HepG2 (cell line): Measurements from ENCODE around the gene NADK2. TPM values are rescaled to one million over a fixed set of nuclear protein-coding genes. Genes with fewer than 3 reads are reported as not detected.

Source experiments
- MZF1 ChIP-seq: sonication (generic); formaldehyde crosslinking; IDR thresholded peaks from 2 replicates; pipeline ENCODE4 v1.8.1; 2023; ENCODE audit warnings: mild to moderate bottlenecking, missing genetic modification reagents, borderline replicate concordance
- POLR2AphosphoS5 ChIP-seq: IDR thresholded peaks from 2 replicates; pipeline ENCODE4 v1.6.1; 2012; ENCODE audit warnings: low read depth, low read length
- SNAPC2 ChIP-seq: sonication (generic); formaldehyde crosslinking; IDR thresholded peaks from 2 replicates; pipeline ENCODE4 v1.8.1; 2022; ENCODE audit warnings: mild to moderate bottlenecking, missing genetic modification reagents
- SOX6 ChIP-seq, 2 experiments: fragments of 450-650 bp in 1 of 2; sonication (generic) in 1 of 2; formaldehyde crosslinking in 1 of 2; IDR thresholded peaks; 2 replicates each; pipeline versions ENCODE4 v1.4.0 to v1.6.1; 2017 to 2020; ENCODE audit warnings: antibody characterized with exemption in 1 of 2, mild to moderate bottlenecking in 1 of 2, missing genetic modification reagents in 1 of 2
- SP140L ChIP-seq: sonication (generic); formaldehyde crosslinking; IDR thresholded peaks from 2 replicates; pipeline ENCODE4 v1.4.0; 2020; ENCODE audit warnings: missing genetic modification reagents, borderline replicate concordance
- TOPORS ChIP-seq: sonication (generic); formaldehyde crosslinking; IDR thresholded peaks from 2 replicates; pipeline ENCODE4 v1.8.0; 2023; ENCODE audit warnings: mild to moderate bottlenecking, missing genetic modification reagents
- ZBTB42 ChIP-seq: sonication (generic); formaldehyde crosslinking; IDR thresholded peaks from 2 replicates; pipeline ENCODE4 v1.5.0; 2020; ENCODE audit warnings: mild to moderate bottlenecking, missing genetic modification reagents
- ZFP91 ChIP-seq: sonication (generic); formaldehyde crosslinking; IDR thresholded peaks from 2 replicates; pipeline ENCODE4 v1.9.0; 2022; ENCODE audit warnings: missing genetic modification reagents, mild to moderate bottlenecking, borderline replicate concordance
- ZNF317 ChIP-seq: sonication (generic); formaldehyde crosslinking; IDR thresholded peaks from 2 replicates; pipeline ENCODE4 v1.5.0; 2020; ENCODE audit warnings: mild to moderate bottlenecking, missing genetic modification reagents
- ZNF761 ChIP-seq: sonication (generic); formaldehyde crosslinking; conservative IDR thresholded peaks from 2 replicates; pipeline ENCODE4 v1.4.0; 2020; ENCODE audit warnings: mild to moderate bottlenecking, missing genetic modification reagents
- polyA plus RNA-seq, 8 experiments: library from polyadenylated mRNA; depleted of rRNA in 3 of 8; stranded (reverse) in 7 of 8; unstranded in 1 of 8; fragments of >200 nt; fragmentation: Illumina TruSeq in 4 of 8; extraction: Trizol in 4 of 8; gene quantifications; 2 replicates each; pipeline versions ENCODE4 v1.2.1 to v1.2.3, GENCODE V29; 2011 to 2016; ENCODE audit warnings: low read depth in 4 of 8, missing spikeins in 1 of 8, mixed read lengths in 1 of 8; ENCODE audit not compliant: insufficient read depth in 1 of 8
- total RNA-seq, 5 experiments: library from RNA; depleted of rRNA; stranded (reverse); fragments of >200 nt; fragmentation: Illumina TruSeq; extraction: Trizol; gene quantifications; 2 replicates each; pipeline ENCODE4 v1.2.3, GENCODE V29; 2016; ENCODE audit warnings: low read depth in 1 of 5
- TF ChIP-seq, protein P1 (sequence below): sonication (generic); formaldehyde crosslinking; IDR thresholded peaks from 2 replicates; pipeline ENCODE4 v1.4.0; 2020; ENCODE audit warnings: mild to moderate bottlenecking, missing genetic modification reagents
- TF ChIP-seq, protein P2 (sequence below): sonication (generic); formaldehyde crosslinking; IDR thresholded peaks from 2 replicates; pipeline ENCODE4 v1.5.1; 2020; ENCODE audit warnings: missing genetic modification reagents, mild to moderate bottlenecking, borderline replicate concordance
- TF ChIP-seq, protein P3 (sequence below): IDR thresholded peaks from 2 replicates; pipeline ENCODE4 v1.6.1; 2016; ENCODE audit warnings: missing genetic modification reagents, missing compliant biosample characterization

The NADK2 gene
- total and polyA plus RNA-seq, 2 of the 13 experiments (the other 11 are each of a cell fraction or from before 2014, with no cell fraction given) = 13.9 to 71.4 TPM

DNA sequence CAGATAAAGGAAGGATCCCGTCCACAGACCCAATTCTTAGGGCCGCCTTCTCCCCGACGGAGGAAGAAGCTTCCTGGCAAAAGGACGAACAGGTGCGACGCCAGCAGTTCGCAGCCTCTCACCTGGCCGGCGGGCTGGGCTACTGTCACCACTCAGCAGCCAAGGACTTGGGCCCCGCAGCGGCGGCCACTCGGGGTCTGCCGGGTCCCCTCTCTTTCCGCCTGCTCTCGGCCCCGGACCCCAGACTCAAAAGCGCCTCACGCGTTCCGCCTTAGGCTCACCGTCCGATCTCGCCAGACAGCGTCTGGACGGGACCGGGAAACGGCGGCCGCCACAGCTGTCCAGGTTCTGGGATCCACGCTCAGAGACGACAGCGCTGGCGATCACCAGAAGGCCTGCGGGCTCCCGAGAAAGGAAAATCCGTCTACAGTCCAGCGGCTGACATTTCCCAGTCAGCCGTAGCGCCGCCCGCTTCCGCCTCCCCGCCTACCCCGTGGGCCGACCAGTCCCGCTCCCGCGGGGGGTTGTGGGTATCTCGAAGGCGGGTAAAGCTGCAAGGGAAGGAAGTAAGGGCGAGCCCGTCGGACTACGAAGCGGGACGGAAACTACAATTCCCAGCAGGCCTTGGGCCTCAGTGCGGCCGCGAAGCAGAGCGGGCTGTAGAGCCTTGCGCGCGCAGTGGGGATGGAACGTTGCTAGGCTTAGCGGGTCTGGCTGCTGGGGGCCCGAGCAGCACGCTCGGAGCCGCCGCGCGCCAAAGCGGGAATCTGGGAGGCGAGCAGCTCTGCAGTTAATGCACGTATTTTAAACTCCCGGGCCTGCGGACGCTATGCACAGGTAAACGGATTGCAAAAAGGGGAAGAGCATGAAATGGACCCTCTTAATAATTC, 90.0 kb downstream of the NADK2 start, which contains the start of the genes LMBRD2 and SKP2 (continued):
- TF ChIP-seq ZFP91 (peak; percentile 82; the same call in 1 of the 2 replicates), POLR2AphosphoS5 (peak; percentile 81), SP140L (peak; percentile 40; the same call in 1 of the 2 replicates), ZNF317 (CRISPR knock-in tag) (peak; percentile 75; the same call in 1 of the 2 replicates), ZBTB42 (CRISPR knock-in tag) (no peak), SOX6 (IDR thresholded peaks at IDR 0.05) (no peak), SOX6 (CRISPR knock-in tag; IDR thresholded peaks at IDR 0.05) (peak; percentile 60), ZNF761 (peak; percentile 31; the same call in 1 of the 2 replicates), TOPORS (CRISPR knock-in tag) (peak; percentile 82; the same call in 1 of the 2 replicates), SNAPC2 (CRISPR knock-in tag) (peak; percentile 11; the same call in 1 of the 2 replicates), MZF1 (no peak)
- TF ChIP-seq, protein P1, sequence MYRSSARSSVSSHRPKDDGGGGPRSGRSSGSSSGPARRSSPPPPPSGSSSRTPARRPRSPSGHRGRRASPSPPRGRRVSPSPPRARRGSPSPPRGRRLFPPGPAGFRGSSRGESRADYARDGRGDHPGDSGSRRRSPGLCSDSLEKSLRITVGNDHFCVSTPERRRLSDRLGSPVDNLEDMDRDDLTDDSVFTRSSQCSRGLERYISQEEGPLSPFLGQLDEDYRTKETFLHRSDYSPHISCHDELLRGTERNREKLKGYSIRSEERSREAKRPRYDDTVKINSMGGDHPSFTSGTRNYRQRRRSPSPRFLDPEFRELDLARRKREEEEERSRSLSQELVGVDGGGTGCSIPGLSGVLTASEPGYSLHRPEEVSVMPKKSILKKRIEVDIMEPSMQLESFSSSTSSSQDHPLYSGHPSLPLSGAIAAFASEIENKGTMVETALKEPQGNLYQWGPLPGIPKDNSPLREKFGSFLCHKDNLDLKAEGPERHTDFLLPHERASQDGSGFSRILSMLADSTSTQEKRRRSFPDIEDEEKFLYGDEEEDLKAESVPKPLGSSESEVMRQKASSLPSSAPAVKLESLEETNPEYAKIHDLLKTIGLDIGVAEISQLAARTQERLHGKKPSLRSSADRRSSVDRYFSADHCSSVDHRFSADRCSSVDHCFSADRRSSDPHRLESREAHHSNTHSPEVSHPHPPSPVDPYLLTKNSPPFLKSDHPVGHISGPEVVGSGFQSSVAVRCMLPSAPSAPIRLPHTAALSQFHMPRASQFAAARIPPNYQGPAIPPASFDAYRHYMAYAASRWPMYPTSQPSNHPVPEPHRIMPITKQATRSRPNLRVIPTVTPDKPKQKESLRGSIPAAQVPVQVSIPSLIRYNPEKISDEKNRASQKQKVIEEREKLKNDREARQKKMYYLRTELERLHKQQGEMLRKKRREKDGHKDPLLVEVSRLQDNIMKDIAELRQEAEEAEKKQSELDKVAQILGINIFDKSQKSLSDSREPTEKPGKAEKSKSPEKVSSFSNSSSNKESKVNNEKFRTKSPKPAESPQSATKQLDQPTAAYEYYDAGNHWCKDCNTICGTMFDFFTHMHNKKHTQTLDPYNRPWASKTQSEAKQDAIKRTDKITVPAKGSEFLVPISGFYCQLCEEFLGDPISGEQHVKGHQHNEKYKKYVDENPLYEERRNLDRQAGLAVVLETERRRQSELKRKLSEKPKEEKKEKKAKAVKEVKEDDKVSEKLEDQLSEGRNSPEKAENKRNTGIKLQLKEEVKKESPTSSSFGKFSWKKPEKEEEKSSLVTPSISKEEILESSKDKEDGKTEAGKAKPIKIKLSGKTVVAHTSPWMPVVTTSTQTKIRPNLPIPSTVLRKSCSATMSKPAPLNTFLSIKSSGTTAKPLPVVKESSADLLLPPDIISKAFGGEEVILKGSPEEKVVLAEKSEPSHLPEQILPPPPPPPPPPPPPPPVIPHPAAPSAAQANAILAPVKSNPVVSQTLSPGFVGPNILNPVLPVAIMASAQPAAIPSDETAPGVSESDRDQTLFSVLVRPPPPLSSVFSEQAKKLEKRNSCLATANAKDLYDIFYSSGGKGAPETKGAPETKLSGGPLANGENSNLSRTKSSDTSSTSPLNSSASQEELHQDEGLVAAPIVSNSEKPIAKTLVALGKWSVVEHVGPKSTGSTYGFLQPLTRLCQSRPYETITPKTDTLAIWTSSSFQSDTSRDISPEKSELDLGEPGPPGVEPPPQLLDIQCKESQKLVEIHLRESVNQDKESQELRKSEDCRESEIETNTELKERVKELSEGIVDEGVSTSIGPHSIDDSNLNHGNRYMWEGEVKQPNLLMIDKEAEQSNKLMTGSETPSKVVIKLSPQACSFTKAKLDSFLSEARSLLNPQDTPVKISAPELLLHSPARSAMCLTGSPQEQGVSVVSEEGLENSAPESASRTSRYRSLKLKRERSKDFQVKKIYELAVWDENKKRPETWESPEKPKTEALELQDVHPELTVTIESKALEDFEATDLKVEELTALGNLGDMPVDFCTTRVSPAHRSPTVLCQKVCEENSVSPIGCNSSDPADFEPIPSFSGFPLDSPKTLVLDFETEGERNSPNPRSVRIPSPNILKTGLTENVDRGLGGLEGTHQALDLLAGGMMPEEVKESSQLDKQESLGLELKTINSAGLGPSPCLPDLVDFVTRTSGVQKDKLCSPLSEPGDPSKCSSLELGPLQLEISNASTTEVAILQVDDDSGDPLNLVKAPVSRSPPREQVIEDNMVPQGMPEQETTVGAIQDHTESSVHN = no peak
- TF ChIP-seq, protein P2, sequence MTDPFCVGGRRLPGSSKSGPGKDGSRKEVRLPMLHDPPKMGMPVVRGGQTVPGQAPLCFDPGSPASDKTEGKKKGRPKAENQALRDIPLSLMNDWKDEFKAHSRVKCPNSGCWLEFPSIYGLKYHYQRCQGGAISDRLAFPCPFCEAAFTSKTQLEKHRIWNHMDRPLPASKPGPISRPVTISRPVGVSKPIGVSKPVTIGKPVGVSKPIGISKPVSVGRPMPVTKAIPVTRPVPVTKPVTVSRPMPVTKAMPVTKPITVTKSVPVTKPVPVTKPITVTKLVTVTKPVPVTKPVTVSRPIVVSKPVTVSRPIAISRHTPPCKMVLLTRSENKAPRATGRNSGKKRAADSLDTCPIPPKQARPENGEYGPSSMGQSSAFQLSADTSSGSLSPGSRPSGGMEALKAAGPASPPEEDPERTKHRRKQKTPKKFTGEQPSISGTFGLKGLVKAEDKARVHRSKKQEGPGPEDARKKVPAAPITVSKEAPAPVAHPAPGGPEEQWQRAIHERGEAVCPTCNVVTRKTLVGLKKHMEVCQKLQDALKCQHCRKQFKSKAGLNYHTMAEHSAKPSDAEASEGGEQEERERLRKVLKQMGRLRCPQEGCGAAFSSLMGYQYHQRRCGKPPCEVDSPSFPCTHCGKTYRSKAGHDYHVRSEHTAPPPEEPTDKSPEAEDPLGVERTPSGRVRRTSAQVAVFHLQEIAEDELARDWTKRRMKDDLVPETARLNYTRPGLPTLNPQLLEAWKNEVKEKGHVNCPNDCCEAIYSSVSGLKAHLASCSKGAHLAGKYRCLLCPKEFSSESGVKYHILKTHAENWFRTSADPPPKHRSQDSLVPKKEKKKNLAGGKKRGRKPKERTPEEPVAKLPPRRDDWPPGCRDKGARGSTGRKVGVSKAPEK (CRISPR knock-in tag) = no peak
- TF ChIP-seq, protein P3, sequence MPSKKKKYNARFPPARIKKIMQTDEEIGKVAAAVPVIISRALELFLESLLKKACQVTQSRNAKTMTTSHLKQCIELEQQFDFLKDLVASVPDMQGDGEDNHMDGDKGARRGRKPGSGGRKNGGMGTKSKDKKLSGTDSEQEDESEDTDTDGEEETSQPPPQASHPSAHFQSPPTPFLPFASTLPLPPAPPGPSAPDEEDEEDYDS = peak; percentile 57
